ENCODE data around the gene NRP1.

The NRP1 gene

DNA sequence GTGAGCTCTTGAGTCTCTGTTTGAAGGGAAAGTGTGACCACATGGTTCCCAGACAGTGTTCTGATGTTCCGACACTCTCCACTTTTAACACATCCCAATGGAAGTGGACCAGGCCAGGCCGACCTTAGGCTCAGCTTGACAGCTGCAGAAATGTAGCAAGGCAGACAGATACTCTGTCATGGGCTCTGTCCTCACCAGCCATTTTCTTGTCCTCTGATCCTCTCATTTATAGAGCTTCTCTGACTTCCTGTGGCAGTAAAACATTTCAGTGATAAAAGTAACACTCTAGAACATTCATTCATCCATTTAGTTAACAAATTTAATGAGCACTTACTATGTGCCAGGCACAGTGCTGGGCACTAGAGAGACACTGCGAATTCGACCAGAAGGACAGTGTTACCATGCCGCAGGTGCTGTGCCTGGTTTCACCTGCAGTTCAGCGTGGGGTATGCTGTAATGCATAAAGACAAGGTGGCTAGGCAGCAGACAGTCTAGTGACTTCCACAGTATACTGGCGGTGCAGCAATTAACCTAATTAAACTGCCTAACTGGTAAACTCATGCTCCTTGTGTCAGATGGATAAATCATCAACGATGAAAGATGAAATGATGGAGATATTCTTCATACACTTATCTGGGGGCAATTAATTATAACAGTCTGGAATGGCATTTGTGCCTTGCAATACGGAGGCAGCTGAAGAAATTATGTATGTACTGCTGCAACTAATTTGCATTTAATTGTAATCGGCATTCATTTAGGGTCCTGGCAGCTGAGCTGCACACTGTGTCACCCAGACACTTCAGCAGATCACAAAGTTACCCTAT is 188.1 kb downstream of the NRP1 start:
- ATAC-seq (ENCODE audit: low read depth) (no peak), DNase-seq (ENCODE audit: low spot score) (no peak)
- Histone ChIP-seq H3K4me3 (ENCODE audit: severe bottlenecking) (no peak overlapping the region), H3K9me3 (ENCODE audit: severe bottlenecking) (no peaks in the 10 kb centered on the region), H3K27me3 (ENCODE audit: insufficient read depth, poor library complexity, severe bottlenecking) (no peaks in the 10 kb centered on the region), H3K4me1 (ENCODE audit: insufficient read depth, poor library complexity, severe bottlenecking) (peaks cover 8% of the 10 kb centered on the region), H3K36me3 (ENCODE audit: low read depth) (no peaks in the 10 kb centered on the region), H3K27ac (ENCODE audit: poor library complexity, severe bottlenecking) (no peak overlapping the region)
- TF ChIP-seq, protein P1, sequence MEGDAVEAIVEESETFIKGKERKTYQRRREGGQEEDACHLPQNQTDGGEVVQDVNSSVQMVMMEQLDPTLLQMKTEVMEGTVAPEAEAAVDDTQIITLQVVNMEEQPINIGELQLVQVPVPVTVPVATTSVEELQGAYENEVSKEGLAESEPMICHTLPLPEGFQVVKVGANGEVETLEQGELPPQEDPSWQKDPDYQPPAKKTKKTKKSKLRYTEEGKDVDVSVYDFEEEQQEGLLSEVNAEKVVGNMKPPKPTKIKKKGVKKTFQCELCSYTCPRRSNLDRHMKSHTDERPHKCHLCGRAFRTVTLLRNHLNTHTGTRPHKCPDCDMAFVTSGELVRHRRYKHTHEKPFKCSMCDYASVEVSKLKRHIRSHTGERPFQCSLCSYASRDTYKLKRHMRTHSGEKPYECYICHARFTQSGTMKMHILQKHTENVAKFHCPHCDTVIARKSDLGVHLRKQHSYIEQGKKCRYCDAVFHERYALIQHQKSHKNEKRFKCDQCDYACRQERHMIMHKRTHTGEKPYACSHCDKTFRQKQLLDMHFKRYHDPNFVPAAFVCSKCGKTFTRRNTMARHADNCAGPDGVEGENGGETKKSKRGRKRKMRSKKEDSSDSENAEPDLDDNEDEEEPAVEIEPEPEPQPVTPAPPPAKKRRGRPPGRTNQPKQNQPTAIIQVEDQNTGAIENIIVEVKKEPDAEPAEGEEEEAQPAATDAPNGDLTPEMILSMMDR (IDR thresholded peaks at IDR 0.05; ENCODE audit: poor library complexity, severe bottlenecking), result no peak

DNA sequence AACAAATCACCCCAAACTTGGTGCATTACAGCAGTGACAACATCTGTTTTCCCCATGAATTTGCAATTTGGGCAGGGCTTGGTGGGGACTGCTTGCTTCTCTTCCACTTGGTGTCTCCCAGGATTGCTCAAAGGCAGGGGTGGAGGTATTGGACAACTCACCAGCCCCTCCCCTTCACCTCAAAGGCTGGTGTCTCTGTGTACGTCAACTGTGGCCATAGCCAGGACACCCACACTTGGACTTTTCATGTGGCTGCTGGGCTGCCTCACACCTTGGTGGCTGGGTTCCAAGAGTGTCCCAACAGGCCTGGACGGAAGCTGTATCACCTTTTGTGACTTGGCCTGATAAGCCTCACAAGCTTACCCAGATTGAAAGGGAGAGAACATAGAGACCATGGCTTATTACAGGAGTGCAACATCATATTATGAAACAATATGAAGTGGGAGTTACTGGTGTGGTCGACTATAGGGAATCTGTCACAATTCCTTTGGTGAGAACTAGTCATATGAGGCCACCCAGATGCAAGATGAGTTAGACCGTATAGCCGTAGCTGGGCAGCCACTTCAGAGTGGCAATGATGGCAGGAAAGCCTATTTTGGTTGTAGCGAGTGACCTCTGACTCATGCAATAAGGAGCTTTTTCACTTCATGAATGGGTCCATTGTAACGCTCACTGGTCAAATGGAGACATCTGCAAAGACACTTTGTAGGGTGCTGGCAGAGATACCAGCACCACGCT is 188.8 kb downstream of the NRP1 start:
- ATAC-seq (ENCODE audit: low read depth) (no peak), DNase-seq (ENCODE audit: low spot score) (no peak)
- H3K4me3 ChIP-seq (ENCODE audit: severe bottlenecking), result no peak overlapping the region
- TF ChIP-seq, protein P1 (IDR thresholded peaks at IDR 0.05; ENCODE audit: poor library complexity, severe bottlenecking), result no peak
- H3K4me1 ChIP-seq (ENCODE audit: insufficient read depth, poor library complexity, severe bottlenecking), result peaks cover 8% of the 10 kb centered on the region
- no peaks in the 10 kb centered on the region for H3K9me3 ChIP-seq (ENCODE audit: severe bottlenecking)
- H3K27me3 ChIP-seq (ENCODE audit: insufficient read depth, poor library complexity, severe bottlenecking), result no peaks in the 10 kb centered on the region
- no peak overlapping the region for H3K27ac ChIP-seq (ENCODE audit: poor library complexity, severe bottlenecking)
- no peaks in the 10 kb centered on the region for H3K36me3 ChIP-seq (ENCODE audit: low read depth)

DNA sequence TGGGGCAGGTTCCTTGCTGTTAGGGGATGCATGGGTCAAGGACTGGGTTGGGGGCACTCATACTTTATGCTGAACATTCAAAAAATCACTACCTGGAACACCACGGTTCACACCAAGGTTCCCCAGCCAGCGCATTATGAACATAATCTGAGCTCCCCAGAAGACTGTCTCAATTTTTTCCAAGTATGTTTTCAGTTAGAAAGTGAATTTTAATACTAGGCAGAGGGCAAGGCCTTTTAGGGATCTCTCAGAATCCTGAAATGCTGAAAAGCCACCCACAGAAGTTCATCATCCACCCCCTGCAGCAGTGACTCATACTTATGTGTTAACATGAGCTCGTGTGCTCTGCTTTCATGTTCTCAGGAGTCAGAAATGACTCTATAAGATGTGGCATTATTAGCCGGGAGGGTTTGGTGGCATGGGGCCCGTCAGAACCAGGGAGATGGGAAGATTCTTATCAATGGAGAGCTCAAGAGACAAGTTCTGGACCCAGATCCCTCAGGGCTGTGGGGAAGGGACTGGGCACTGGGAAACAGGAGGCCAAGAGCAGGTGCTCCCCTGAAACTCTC is 191.2 kb downstream of the NRP1 start:
- ATAC-seq (ENCODE audit: low read depth) (peak; percentile 93), DNase-seq (ENCODE audit: low spot score) (no peak)
- no peaks in the 10 kb centered on the region for H3K36me3 ChIP-seq (ENCODE audit: low read depth)
- no peaks in the 10 kb centered on the region for H3K9me3 ChIP-seq (ENCODE audit: severe bottlenecking)
- H3K27ac ChIP-seq (ENCODE audit: poor library complexity, severe bottlenecking), result peak overlapping the region; percentile 12
- H3K4me1 ChIP-seq (ENCODE audit: insufficient read depth, poor library complexity, severe bottlenecking), result peaks cover 8% of the 10 kb centered on the region
- H3K4me3 ChIP-seq (ENCODE audit: severe bottlenecking), result no peak overlapping the region
- H3K27me3 ChIP-seq (ENCODE audit: insufficient read depth, poor library complexity, severe bottlenecking), result no peaks in the 10 kb centered on the region
- TF ChIP-seq, protein P1 (IDR thresholded peaks at IDR 0.05; ENCODE audit: poor library complexity, severe bottlenecking), result no peak

DNA sequence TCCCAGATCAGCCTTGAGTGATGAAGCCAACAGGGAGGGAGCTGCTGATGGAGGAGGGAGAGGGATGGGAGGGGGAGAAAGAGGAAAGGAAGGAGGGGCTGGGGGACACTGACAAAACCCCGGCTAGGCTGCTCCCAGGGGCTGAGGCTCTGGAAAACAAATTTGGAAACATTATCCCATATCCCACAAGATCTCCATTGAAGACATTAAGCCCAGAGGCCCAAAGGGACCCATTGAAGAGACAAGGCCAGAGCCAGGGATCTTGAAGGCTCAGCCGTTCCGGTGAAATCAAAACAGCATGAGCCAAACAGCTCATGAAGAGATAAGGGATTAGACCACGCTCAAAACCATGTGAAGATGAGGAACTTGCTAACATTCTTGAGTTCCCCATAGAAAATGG is 192.2 kb downstream of the NRP1 start:
- ATAC-seq (ENCODE audit: low read depth) (no peak), DNase-seq (ENCODE audit: low spot score) (no peak)
- Histone ChIP-seq H3K4me3 (ENCODE audit: severe bottlenecking) (no peak overlapping the region), H3K36me3 (ENCODE audit: low read depth) (no peaks in the 10 kb centered on the region), H3K9me3 (ENCODE audit: severe bottlenecking) (no peaks in the 10 kb centered on the region), H3K4me1 (ENCODE audit: insufficient read depth, poor library complexity, severe bottlenecking) (peaks cover 9% of the 10 kb centered on the region), H3K27me3 (ENCODE audit: insufficient read depth, poor library complexity, severe bottlenecking) (no peaks in the 10 kb centered on the region), H3K27ac (ENCODE audit: poor library complexity, severe bottlenecking) (no peak overlapping the region)
- TF ChIP-seq, protein P1 (IDR thresholded peaks at IDR 0.05; ENCODE audit: poor library complexity, severe bottlenecking), result no peak
